ENCODE data around the gene CYTH3. TPM values are rescaled to one million over a fixed set of nuclear protein-coding genes. Genes with fewer than 3 reads are reported as not detected.

CYTH3 gene
- total RNA-seq, 1 donor: 89.4 TPM

DNA sequence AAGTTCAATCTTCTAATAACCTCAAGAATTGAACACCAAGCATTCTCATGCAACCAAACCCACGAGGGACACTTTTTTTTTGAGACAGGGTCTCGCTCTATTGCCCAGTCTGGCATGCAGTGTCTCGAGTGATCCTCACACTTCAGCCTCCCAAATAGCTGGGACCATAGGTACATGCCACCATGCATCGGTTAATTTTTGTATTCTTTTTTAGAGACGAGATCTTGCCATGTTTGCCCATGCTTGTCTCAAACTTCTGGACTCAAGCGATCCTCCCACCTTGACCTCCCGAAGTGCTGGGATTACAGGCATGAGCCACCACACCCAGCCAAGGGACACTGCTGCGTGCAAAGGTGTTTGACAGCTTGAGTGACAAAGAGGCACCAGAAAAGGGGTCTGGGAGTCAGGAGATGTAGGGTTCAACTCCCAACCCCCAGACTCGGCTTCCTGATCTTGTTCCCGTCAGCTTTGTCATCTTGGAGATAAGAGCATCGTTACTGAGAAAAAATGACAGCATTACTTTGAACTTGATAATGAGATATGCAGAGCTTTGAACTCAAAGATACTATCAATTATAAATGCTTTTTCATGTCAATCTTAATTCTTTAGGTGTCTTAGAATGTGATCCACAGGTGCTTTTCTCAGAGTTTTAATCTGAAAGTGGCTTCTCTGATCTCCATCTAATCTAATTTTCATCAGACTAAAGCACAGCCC, 1.6 kb upstream of the CYTH3 start:
- Histone ChIP-seq H2AFZ (ENCODE audit: low read length) (no peak overlapping the region), H3K36me3 (ENCODE audit: insufficient read depth, low read length) (no peaks in the 10 kb centered on the region), H3K4me1 (ENCODE audit: insufficient read depth, low read length) (peaks cover 20% of the 10 kb centered on the region), H3K9me3 (ENCODE audit: low read depth, low read length) (no peaks in the 10 kb centered on the region), H3K4me3 (ENCODE audit: insufficient read depth, low read length) (no peak overlapping the region), H3K27ac (ENCODE audit: low read depth, low read length) (no peak overlapping the region), H3K79me2 (ENCODE audit: insufficient read depth, low read length) (peaks cover 36% of the 10 kb centered on the region), H3K27me3 (ENCODE audit: insufficient read depth, low read length) (no peaks in the 10 kb centered on the region), H3K4me2 (ENCODE audit: insufficient read depth, low read length) (no peak overlapping the region), H4K20me1 (ENCODE audit: insufficient read depth, low read length) (peaks cover 16% of the 10 kb centered on the region)
- no peak for DNase-seq (ENCODE audit: insufficient read length, low spot score, missing footprints)
- TF ChIP-seq, protein P1, sequence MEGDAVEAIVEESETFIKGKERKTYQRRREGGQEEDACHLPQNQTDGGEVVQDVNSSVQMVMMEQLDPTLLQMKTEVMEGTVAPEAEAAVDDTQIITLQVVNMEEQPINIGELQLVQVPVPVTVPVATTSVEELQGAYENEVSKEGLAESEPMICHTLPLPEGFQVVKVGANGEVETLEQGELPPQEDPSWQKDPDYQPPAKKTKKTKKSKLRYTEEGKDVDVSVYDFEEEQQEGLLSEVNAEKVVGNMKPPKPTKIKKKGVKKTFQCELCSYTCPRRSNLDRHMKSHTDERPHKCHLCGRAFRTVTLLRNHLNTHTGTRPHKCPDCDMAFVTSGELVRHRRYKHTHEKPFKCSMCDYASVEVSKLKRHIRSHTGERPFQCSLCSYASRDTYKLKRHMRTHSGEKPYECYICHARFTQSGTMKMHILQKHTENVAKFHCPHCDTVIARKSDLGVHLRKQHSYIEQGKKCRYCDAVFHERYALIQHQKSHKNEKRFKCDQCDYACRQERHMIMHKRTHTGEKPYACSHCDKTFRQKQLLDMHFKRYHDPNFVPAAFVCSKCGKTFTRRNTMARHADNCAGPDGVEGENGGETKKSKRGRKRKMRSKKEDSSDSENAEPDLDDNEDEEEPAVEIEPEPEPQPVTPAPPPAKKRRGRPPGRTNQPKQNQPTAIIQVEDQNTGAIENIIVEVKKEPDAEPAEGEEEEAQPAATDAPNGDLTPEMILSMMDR (IDR thresholded peaks at IDR 0.05; ENCODE audit: extremely low read depth, low read depth, low read length): no peak

DNA sequence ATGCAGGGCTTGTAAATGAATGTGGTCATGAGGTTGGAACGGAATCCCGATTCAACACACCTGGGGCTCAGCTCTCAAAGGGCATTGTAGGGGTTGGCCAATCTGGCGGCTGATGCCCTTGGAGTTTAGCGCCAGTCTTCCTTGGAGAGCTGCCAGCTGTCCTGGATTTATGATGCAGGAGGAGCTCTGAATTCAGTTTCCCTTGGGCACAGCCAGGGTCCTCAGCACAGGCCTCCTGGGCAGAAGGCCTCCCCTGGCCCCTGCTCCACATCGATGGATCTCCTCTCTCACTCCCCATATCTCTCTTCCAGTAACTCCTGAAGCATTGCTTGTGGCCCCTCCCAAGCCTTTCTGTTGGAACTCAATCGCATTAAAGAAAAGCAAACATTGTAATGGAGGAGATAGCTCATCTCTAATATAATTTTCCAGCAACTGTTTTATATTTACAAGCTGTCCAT, 985 bp upstream of the CYTH3 start:
- Histone ChIP-seq H3K27ac (ENCODE audit: low read depth, low read length) (no peak overlapping the region), H3K79me2 (ENCODE audit: insufficient read depth, low read length) (peaks cover 43% of the 10 kb centered on the region), H3K4me2 (ENCODE audit: insufficient read depth, low read length) (no peak overlapping the region), H4K20me1 (ENCODE audit: insufficient read depth, low read length) (peaks cover 16% of the 10 kb centered on the region), H3K36me3 (ENCODE audit: insufficient read depth, low read length) (no peaks in the 10 kb centered on the region), H3K4me1 (ENCODE audit: insufficient read depth, low read length) (peaks cover 20% of the 10 kb centered on the region), H3K27me3 (ENCODE audit: insufficient read depth, low read length) (no peaks in the 10 kb centered on the region), H3K9me3 (ENCODE audit: low read depth, low read length) (no peaks in the 10 kb centered on the region), H2AFZ (ENCODE audit: low read length) (no peak overlapping the region), H3K4me3 (ENCODE audit: insufficient read depth, low read length) (no peak overlapping the region)
- TF ChIP-seq, protein P1 (IDR thresholded peaks at IDR 0.05; ENCODE audit: extremely low read depth, low read depth, low read length): no peak
- DNase-seq (ENCODE audit: insufficient read length, low spot score, missing footprints): no peak

DNA sequence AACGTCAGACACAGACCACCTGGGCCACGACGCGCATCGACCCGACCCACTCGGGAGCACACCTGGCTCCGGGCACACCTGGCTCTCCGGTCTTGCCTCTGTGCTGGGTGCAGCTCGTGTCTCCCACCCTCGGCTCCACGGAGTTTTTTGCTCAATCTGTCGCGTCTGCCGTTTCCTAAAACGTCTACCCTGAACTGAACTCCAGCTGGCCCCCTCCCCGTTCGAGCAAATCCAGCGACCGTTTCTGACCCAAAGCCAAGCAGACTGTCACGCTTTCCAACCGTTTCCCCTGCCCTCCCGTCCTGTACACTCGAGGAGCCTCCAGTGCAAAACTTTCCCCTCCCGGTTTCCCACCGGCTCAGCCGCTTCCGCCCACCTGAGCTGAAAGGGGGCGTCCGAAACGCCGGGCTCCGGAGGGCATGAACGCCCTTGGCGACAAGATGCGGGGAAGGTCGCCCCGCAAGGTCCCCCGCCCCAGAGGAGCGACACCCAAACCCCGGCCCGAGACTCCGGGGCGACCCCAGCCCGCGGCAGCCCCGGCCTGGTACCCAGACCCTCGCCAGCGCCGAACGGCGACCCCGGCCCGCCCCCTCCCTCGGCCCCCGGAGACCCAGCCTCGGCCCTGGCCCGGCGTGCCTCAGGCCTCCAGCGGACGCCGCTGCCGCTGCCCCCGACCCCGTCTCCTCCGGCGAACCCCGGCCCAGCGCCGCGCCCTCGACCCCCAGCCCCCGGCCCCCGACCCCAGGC, 557 bp downstream of the CYTH3 start:
- Histone ChIP-seq H3K4me2 (ENCODE audit: insufficient read depth, low read length) (peak overlapping the region; percentile 97), H4K20me1 (ENCODE audit: insufficient read depth, low read length) (peaks cover 26% of the 10 kb centered on the region), H3K27me3 (ENCODE audit: insufficient read depth, low read length) (no peaks in the 10 kb centered on the region), H3K79me2 (ENCODE audit: insufficient read depth, low read length) (peaks cover 58% of the 10 kb centered on the region), H3K4me3 (ENCODE audit: insufficient read depth, low read length) (peak overlapping the region; percentile 87), H3K9me3 (ENCODE audit: low read depth, low read length) (no peaks in the 10 kb centered on the region), H3K27ac (ENCODE audit: low read depth, low read length) (peak overlapping the region; percentile 78), H2AFZ (ENCODE audit: low read length) (peak overlapping the region; percentile 59), H3K36me3 (ENCODE audit: insufficient read depth, low read length) (no peaks in the 10 kb centered on the region), H3K4me1 (ENCODE audit: insufficient read depth, low read length) (peaks cover 18% of the 10 kb centered on the region)
- DNase-seq (ENCODE audit: insufficient read length, low spot score, missing footprints): peak; percentile 85
- TF ChIP-seq, protein P1 (IDR thresholded peaks at IDR 0.05; ENCODE audit: extremely low read depth, low read depth, low read length): no peak

DNA sequence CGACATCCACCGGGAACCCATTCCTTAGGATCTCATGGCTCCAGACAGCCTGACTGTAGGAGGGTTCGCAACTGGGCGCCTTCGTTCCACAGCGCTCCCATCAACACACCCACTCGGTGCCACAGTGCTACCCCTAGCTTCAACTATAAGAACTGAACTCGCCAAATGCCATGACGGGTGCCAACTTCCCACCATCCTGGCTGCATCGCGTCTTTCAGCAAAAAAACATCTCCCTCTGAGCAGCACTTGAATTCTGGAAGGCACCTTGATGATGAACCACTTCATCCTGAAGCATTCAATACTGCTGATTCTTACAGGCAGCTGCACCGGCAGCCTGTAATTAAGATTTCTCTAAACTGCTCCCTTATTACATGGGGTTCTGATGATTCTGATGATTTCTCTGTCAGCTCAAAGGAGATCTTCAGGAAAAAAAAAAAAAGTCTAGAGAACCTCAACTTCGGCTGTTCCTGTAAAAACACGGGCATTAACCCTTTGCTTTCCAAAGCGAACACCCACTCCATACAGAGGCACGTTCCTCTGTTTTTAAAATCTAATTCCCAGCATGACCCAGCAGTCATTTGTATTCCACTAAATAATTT, 1.3 kb downstream of the CYTH3 start:
- H3K4me3 ChIP-seq (ENCODE audit: insufficient read depth, low read length): peak overlapping the region; percentile 87
- H3K36me3 ChIP-seq (ENCODE audit: insufficient read depth, low read length): no peaks in the 10 kb centered on the region
- peak overlapping the region; percentile 78 for H3K27ac ChIP-seq (ENCODE audit: low read depth, low read length)
- H3K4me1 ChIP-seq (ENCODE audit: insufficient read depth, low read length): peaks cover 17% of the 10 kb centered on the region
- TF ChIP-seq, protein P1 (IDR thresholded peaks at IDR 0.05; ENCODE audit: extremely low read depth, low read depth, low read length): peak; percentile 56
- H3K4me2 ChIP-seq (ENCODE audit: insufficient read depth, low read length): peak overlapping the region; percentile 97
- peak; percentile 97 for DNase-seq (ENCODE audit: insufficient read length, low spot score, missing footprints)
- peaks cover 26% of the 10 kb centered on the region for H4K20me1 ChIP-seq (ENCODE audit: insufficient read depth, low read length)
- H3K9me3 ChIP-seq (ENCODE audit: low read depth, low read length): no peaks in the 10 kb centered on the region
- H3K79me2 ChIP-seq (ENCODE audit: insufficient read depth, low read length): peaks cover 65% of the 10 kb centered on the region
- no peaks in the 10 kb centered on the region for H3K27me3 ChIP-seq (ENCODE audit: insufficient read depth, low read length)
- H2AFZ ChIP-seq (ENCODE audit: low read length): peak overlapping the region; percentile 59

All from osteoblast (primary cell).